Brain microvascular endothelial cell (primary cell): Measurements from ENCODE around the gene ARMC8.

Source experiments
- DNase-seq: peaks from one replicate; pipeline ENCODE4 v3.0.0-alpha.2; 2020
- H3K27ac ChIP-seq: fragments of 250-450 bp; sonication (Bioruptor Pico); 2 replicates; pipeline ENCODE4 v1.5.1; 2020; ENCODE audit warnings: mild to moderate bottlenecking, moderate library complexity
- H3K27me3 ChIP-seq: fragments of 250-450 bp; sonication (Bioruptor Pico); replicated peaks from 2 replicates; pipeline ENCODE4 v1.5.1; 2020; ENCODE audit warnings: mild to moderate bottlenecking
- H3K36me3 ChIP-seq: fragments of 250-450 bp; sonication (Bioruptor Pico); replicated peaks from 2 replicates; pipeline ENCODE4 v1.5.1; 2020; ENCODE audit warnings: mild to moderate bottlenecking
- H3K4me3 ChIP-seq: 2 replicates; pipeline ENCODE4 v1.5.1; 2011; ENCODE audit warnings: low read depth, mild to moderate bottlenecking, control low read depth, low read length, moderate library complexity
- CTCF ChIP-seq: IDR thresholded peaks from 2 replicates; pipeline ENCODE4 v1.5.1; 2011; ENCODE audit warnings: low read depth, mild to moderate bottlenecking, moderate library complexity, low read length, control low read depth, inconsistent platforms; ENCODE audit errors: missing control alignments
- in situ Hi-C: cut with HindIII; loops from 2 replicates; pipeline ENCODE4 v1.10.0; 2017; ENCODE audit warnings: low sequenced_read_pairs, low pct_ligation_motif_present

The ARMC8 gene

GRCh38 chr3:138174421-138175131 lies 12.5 kb upstream of the ARMC8 start, which contains the start of gene DBR1:
TSS of gene DBR1 (minus strand) at chr3:138174921. CDS start at chr3:138174795, 126 bp downstream.
- no peaks in the 10 kb centered on the region for H3K36me3 ChIP-seq
- peak; percentile 84 for DNase-seq
- TF ChIP-seq CTCF: no peak
- H3K4me3 ChIP-seq: peak within 1 kb of the TSS; percentile 86
- peak within 1 kb of the TSS; percentile 58 for H3K27ac ChIP-seq
- in situ Hi-C loops: no loop called here
- no peaks in the 10 kb centered on the region for H3K27me3 ChIP-seq

GRCh38 chr3:138180375-138181029 lies 6.6 kb upstream of the ARMC8 start:
- H3K4me3 ChIP-seq: no peak overlapping the region
- peak; percentile 62 for TF ChIP-seq CTCF
- H3K36me3 ChIP-seq: no peaks in the 10 kb centered on the region
- no peak overlapping the region for H3K27ac ChIP-seq
- no peaks in the 10 kb centered on the region for H3K27me3 ChIP-seq
- in situ Hi-C loops: no loop called here
- DNase-seq: peak; percentile 57

- H3K36me3 ChIP-seq: no peaks in the 10 kb centered on the region
- no peak for DNase-seq
- no peaks in the 10 kb centered on the region for H3K27me3 ChIP-seq
Observed at GRCh38 chr3:138184994-138185393, 2.1 kb upstream of the ARMC8 start.

GRCh38 chr3:138186221-138186620 lies 880 bp upstream of the ARMC8 start:
- Histone ChIP-seq H3K4me3 (peak overlapping the region; percentile 91), H3K36me3 (no peaks in the 10 kb centered on the region), H3K27me3 (no peaks in the 10 kb centered on the region), H3K27ac (no peak overlapping the region)
- TF ChIP-seq CTCF: no peak
- in situ Hi-C loops: no loop called here
- DNase-seq: no peak

More at GRCh38 chr3:138184994-138185393, 2.1 kb upstream of the ARMC8 start:
- in situ Hi-C loops: no loop called here
- Histone ChIP-seq H3K4me3 (no peak overlapping the region), H3K27ac (no peak overlapping the region)
- TF ChIP-seq CTCF: no peak

GRCh38 chr3:138186803-138187295 lies 252 bp upstream of the ARMC8 start:
- Histone ChIP-seq H3K27me3 (no peaks in the 10 kb centered on the region), H3K4me3 (peak overlapping the region; percentile 91), H3K36me3 (no peaks in the 10 kb centered on the region), H3K27ac (peak overlapping the region; percentile 98)
- no peak for TF ChIP-seq CTCF
- DNase-seq: peak; percentile 88
- in situ Hi-C loops: no loop called here
